Measurements from ENCODE around the gene ZER1.
"Not testable (repeated sequence)": the region's sequence is repeated elsewhere in the genome, so short reads cannot be mapped to it uniquely, and the experiment has no call there.

Gene ZER1

GRCh38 chr9:128787659-128788058, 15.9 kb upstream of the ZER1 start:
- H3K4me3 ChIP-seq (ENCODE audit: low read depth, low read length): peak overlapping the region; percentile 99
- TF ChIP-seq CTCF (IDR thresholded peaks at IDR 0.05; ENCODE audit: borderline replicate concordance, insufficient read depth, low read depth, low read length): no peak

GRCh38 chr9:128786681-128787601, 15.2 kb upstream of the ZER1 start, which contains the start of gene TBC1D13:
TBC1D13 (plus strand) TSS chr9:128787253; CDS start chr9:128787354, 101 bp downstream.
- TF ChIP-seq CTCF (IDR thresholded peaks at IDR 0.05; ENCODE audit: borderline replicate concordance, insufficient read depth, low read depth, low read length): no peak
- peak within 1 kb of the TSS; percentile 99 for H3K4me3 ChIP-seq (ENCODE audit: low read depth, low read length)

- TF ChIP-seq CTCF (IDR thresholded peaks at IDR 0.05; ENCODE audit: borderline replicate concordance, insufficient read depth, low read depth, low read length): no peak
- no peak overlapping the region for H3K4me3 ChIP-seq (ENCODE audit: low read depth, low read length)
These were observed 13.7 kb upstream of the ZER1 start for GRCh38 chr9:128785427-128785826.

GRCh38 chr9:128782669-128783068, 10.9 kb upstream of the ZER1 start:
- TF ChIP-seq CTCF (IDR thresholded peaks at IDR 0.05; ENCODE audit: borderline replicate concordance, insufficient read depth, low read depth, low read length): no peak
- no peak overlapping the region for H3K4me3 ChIP-seq (ENCODE audit: low read depth, low read length)

GRCh38 chr9:128781187-128782070, 9.7 kb upstream of the ZER1 start:
- H3K4me3 ChIP-seq (ENCODE audit: low read depth, low read length): no peak overlapping the region
- TF ChIP-seq CTCF (IDR thresholded peaks at IDR 0.05; ENCODE audit: borderline replicate concordance, insufficient read depth, low read depth, low read length): no peak

- H3K4me3 ChIP-seq (ENCODE audit: low read depth, low read length): not testable (repeated sequence)
These were observed 8.4 kb upstream of the ZER1 start for GRCh38 chr9:128780093-128780492.

- no peak overlapping the region for H3K4me3 ChIP-seq (ENCODE audit: low read depth, low read length)
- TF ChIP-seq CTCF (IDR thresholded peaks at IDR 0.05; ENCODE audit: borderline replicate concordance, insufficient read depth, low read depth, low read length): no peak
These were observed 3.1 kb upstream of the ZER1 start for GRCh38 chr9:128774804-128775203.

Measured in GM12875 (cell line).